Astrocyte of the spinal cord (primary cell): Measurements from ENCODE around the gene PAPPA2.

Experiments used
- DNase-seq: peaks from one replicate; pipeline ENCODE4 v3.0.0; 2011; ENCODE audit warnings: low read depth, low spot score
- H3K4me3 ChIP-seq: 2 replicates; pipeline ENCODE4 v1.5.1; 2011; ENCODE audit warnings: low read depth, mild to moderate bottlenecking, low read length, moderate library complexity
- in situ Hi-C: cut with HindIII; loops from 2 replicates; pipeline ENCODE4 v1.10.0; 2017; ENCODE audit warnings: low sequenced_read_pairs
- TF ChIP-seq, protein P1 (sequence below): IDR thresholded peaks from 2 replicates; pipeline ENCODE4 v1.5.1; 2012; ENCODE audit warnings: low read depth, mild to moderate bottlenecking, low read length, inconsistent platforms

Gene PAPPA2

DNA sequence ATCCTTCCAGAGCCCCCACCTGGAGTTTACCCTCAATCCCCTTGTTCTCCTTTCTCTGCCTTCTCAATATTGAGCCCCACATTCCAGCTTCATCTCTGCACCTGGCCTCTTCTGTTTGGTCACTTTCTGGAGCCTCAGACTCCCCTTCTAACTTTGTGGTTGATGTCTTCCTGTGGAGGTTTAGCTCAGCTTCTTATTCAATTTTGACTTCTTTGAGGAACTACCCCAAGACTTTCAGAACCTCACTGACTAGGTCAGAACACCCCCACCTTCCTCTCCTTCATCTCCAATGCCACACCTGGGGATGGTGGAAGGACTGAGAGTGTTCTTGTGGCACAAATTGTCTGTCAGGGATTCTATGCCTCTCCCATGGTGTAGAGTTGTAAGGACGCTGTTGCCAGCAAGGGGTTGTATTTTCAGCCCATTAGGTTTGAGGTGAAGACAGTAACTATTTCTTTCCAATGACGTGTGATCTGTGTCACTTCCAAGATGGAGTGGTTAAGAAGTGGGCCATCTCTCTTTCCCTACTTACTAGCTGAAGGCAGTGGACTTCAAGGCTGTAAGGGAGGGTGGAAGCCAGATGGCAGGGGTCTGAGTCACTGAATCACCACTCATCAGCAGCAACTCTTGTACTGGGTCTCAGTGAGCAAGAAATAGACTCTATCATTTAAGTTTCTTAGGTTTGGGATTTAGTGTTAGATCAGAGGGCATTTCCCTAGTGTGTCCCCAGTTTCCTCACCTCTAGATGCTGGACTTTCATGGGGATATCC, 80.6 kb downstream of the PAPPA2 start:
- in situ Hi-C loops = no loop called here
- DNase-seq = no peak
- H3K4me3 ChIP-seq = no peak overlapping the region
- TF ChIP-seq, protein P1, sequence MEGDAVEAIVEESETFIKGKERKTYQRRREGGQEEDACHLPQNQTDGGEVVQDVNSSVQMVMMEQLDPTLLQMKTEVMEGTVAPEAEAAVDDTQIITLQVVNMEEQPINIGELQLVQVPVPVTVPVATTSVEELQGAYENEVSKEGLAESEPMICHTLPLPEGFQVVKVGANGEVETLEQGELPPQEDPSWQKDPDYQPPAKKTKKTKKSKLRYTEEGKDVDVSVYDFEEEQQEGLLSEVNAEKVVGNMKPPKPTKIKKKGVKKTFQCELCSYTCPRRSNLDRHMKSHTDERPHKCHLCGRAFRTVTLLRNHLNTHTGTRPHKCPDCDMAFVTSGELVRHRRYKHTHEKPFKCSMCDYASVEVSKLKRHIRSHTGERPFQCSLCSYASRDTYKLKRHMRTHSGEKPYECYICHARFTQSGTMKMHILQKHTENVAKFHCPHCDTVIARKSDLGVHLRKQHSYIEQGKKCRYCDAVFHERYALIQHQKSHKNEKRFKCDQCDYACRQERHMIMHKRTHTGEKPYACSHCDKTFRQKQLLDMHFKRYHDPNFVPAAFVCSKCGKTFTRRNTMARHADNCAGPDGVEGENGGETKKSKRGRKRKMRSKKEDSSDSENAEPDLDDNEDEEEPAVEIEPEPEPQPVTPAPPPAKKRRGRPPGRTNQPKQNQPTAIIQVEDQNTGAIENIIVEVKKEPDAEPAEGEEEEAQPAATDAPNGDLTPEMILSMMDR = no peak

DNA sequence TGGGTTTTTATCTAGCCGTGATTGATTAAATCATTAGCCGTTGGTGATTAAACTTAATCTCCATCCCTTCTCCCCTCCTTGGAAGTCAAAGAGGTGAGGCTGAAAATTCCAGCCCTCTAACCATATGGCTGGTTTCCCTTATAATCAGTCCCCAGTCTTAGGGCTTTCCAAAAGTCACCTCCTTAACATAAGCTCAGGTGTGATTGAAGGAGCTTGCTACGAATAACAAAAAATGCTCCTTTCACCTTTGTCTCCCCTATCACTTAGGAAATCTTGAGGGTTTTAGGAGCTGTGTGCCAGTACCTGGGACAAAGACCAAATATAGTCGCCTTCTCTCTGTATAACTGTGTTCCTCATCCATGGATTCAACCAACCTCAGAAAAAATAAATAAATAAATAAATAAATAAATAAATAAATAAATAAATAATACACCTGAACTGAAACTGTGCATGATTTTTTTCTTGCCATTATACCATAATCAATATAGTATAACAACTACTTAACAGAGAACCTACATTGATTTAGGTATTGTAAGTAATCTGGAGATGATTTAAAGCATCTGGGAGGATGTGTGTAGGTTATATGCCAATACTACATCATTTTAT, 82.2 kb downstream of the PAPPA2 start:
- no peak for DNase-seq

DNA sequence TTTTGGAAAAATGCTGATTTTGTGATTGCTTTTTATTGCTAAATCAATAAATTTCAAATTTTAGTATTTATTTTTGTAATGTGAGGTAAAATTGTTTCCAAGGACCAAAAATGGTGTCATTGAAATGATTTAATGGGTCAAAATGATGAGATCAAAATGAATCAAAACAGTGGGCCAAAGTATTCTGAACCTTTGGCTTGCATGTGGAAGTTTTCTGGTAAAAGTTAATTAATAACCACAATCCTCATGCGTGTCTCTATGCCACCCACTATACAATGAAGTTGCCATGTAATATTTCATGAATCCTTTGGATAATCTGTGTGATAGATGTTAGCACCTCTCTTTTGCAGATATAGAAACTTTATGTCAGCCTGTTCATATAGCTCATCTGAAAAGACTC, 83.8 kb downstream of the PAPPA2 start:
- TF ChIP-seq, protein P1 = no peak
- no peak for DNase-seq
- H3K4me3 ChIP-seq = no peak overlapping the region
- in situ Hi-C loops = no loop called here

More for the DNA sequence above, 82.2 kb downstream of the PAPPA2 start:
- in situ Hi-C loops = no loop called here
- no peak overlapping the region for H3K4me3 ChIP-seq
- TF ChIP-seq, protein P1 = no peak

DNA sequence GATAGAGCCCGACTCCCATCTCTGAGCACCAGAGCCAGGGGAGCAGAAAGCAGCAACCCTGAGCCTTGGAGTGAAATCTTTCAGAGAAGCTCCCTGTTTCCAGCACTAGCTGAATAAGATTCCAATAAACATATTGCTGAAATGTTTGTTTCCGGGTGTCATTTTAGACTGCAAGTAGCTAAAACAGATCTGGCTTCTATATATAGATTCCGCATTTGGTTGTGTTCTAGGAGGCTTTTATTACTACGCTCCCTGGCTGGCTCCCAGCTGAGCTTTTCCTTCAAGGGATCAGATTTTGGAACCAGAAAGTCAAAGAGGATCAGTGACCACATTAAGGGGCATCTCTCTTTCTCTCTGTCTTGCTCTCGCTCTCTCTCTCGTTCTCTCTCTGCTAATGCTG, 88.2 kb downstream of the PAPPA2 start:
- DNase-seq = no peak
- H3K4me3 ChIP-seq = no peak overlapping the region
- TF ChIP-seq, protein P1 = no peak
- in situ Hi-C loops = no loop called here

DNA sequence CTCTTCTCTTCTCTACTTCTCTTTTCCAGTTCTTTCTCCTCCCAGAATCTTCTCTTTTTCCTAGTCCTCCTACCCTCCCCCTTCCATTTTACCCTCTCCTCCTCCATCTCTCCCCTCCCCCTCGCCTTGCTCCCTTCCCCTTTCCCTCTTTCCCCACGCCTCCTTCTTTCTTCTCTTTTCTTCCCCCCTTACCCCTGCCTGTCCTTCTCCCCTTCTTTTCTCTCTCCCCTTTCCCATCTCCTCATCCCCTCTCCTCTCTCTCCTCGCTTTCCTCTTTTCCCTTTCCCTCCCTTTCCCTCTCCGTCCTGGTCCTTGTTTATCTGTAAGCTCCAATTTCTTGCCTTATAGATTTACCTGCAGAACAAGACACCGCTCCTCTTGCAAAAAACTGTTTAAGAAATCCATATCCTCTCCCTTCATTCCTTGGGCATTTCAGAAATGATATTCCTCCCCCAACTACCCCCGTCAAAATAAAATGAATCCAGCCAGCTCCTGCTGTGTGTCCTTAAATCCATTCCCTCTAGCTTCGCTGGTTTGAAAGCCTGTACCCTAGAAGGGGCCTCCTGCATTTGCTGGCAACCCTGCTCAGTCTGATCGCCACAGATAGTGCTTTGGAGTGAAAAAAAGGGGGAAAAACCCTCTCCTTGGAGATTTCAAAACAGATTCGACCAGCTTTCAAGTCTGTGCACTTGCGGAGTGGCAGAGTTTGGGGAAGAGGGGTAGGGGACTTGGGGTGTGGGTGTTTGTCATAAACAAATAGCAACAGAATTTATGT, 89.4 kb downstream of the PAPPA2 start:
- TF ChIP-seq, protein P1 = no peak
- no peak for DNase-seq
- H3K4me3 ChIP-seq = no peak overlapping the region
- in situ Hi-C loops = no loop called here

DNA sequence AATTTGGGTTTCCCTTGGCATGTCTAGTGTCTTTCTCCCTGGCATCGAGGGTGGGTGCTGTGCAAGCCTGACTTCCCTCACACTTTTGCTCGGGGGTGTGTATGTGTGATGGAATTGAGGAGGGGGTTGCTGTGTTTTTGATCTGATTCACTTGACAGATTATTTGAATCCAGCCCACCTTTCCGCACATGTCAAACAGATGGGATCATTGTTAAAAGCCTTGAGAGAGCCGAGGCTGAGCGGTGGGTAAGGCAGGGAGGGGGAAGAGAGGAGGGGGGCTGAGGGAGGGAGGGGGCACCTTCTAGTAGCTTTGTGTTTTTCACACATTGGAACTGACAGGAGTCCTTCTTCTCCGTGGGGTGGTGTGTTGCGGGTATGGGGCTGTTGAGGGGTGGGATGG, 90.0 kb downstream of the PAPPA2 start:
- H3K4me3 ChIP-seq = no peak overlapping the region
- TF ChIP-seq, protein P1 = no peak
- in situ Hi-C loops = no loop called here
- DNase-seq = no peak
